HFFc6 (cell line): Measurements from ENCODE around the gene MSH2. TPM values are rescaled to one million over a fixed set of nuclear protein-coding genes. Genes with fewer than 3 reads are reported as not detected.
A peak's percentile ranks its signal among the peaks of the same experiment; 100 is the strongest.
"Not testable (repeated sequence)": the region's sequence is repeated elsewhere in the genome, so short reads cannot be mapped to it uniquely, and the experiment has no call there.

Experiments
- DNase-seq: peaks from one replicate; pipeline ENCODE4 v3.0.0-alpha.2; 2018
- H3K27ac Mint-ChIP-seq: 2 replicates; pipeline ENCODE4 v1.8.0; 2020; ENCODE audit warnings: mild to moderate bottlenecking, mixed read lengths
- H3K27me3 Mint-ChIP-seq: 2 replicates; pipeline ENCODE4 v1.8.0; 2021; ENCODE audit warnings: mild to moderate bottlenecking, moderate library complexity, mixed read lengths; ENCODE audit not compliant: insufficient read depth
- H3K36me3 Mint-ChIP-seq: 2 replicates; pipeline ENCODE4 v1.8.0; 2021; ENCODE audit warnings: low read depth, mixed read lengths
- H3K4me1 Mint-ChIP-seq: 2 replicates; pipeline ENCODE4 v1.8.0; 2020; ENCODE audit warnings: low read depth, mixed read lengths
- H3K4me3 Mint-ChIP-seq: 2 replicates; pipeline ENCODE4 v1.8.0; 2020; ENCODE audit warnings: mild to moderate bottlenecking, moderate library complexity, mixed read lengths
- H3K9me3 Mint-ChIP-seq: 2 replicates; pipeline ENCODE4 v1.8.0; 2020; ENCODE audit warnings: mild to moderate bottlenecking, mixed read lengths
- total RNA-seq, 6 experiments: library from RNA; stranded (reverse); fragmentation: NEBNext Ultra II Directional; extraction: Animal tissue kit (Norgen Biotek cat#: 25700); gene quantifications; 2 replicates in 1 of 6; 3 replicates in 5 of 6; pipeline ENCODE4 v1.2.3, GENCODE V29; 2021
- TF ChIP-seq, protein P1 (sequence below): fragments of 200-600 bp; sonication (generic); IDR thresholded peaks from 2 replicates; pipeline ENCODE4 v1.5.0; 2021; ENCODE audit warnings: antibody characterized with exemption, mild to moderate bottlenecking

MSH2 gene
- total RNA-seq, 6 experiments from 2014 or later = 14.4 to 22.0 (median 20.5) TPM

DNA sequence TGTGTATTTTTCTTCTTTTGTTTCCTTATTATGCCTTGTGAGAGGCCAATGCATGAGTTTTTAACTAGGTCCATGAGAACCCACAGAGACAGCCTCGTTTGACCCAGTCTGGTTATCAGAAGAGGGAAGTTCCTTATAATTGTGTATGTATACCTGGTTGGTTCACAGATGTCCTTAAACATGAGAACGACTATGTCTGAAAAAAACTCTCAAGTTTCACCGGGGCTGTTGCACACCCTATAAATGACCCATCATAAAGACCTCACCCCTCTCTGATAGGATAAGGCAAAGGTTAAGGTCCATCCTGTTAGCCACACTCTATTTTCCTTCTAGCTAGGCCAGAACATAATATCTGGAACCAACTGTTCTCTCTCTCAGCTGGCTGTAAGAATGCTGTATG, 42.7 kb upstream of the MSH2 start:
- DNase-seq = no peak
- Mint-ChIP-seq H3K4me1 (peaks cover 29% of the 10 kb centered on the region), H3K9me3 (no peaks in the 10 kb centered on the region), H3K36me3 (no peaks in the 10 kb centered on the region), H3K27ac (no peak overlapping the region), H3K27me3 (no peaks in the 10 kb centered on the region), H3K4me3 (no peak overlapping the region)
- TF ChIP-seq, protein P1, sequence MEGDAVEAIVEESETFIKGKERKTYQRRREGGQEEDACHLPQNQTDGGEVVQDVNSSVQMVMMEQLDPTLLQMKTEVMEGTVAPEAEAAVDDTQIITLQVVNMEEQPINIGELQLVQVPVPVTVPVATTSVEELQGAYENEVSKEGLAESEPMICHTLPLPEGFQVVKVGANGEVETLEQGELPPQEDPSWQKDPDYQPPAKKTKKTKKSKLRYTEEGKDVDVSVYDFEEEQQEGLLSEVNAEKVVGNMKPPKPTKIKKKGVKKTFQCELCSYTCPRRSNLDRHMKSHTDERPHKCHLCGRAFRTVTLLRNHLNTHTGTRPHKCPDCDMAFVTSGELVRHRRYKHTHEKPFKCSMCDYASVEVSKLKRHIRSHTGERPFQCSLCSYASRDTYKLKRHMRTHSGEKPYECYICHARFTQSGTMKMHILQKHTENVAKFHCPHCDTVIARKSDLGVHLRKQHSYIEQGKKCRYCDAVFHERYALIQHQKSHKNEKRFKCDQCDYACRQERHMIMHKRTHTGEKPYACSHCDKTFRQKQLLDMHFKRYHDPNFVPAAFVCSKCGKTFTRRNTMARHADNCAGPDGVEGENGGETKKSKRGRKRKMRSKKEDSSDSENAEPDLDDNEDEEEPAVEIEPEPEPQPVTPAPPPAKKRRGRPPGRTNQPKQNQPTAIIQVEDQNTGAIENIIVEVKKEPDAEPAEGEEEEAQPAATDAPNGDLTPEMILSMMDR = no peak

DNA sequence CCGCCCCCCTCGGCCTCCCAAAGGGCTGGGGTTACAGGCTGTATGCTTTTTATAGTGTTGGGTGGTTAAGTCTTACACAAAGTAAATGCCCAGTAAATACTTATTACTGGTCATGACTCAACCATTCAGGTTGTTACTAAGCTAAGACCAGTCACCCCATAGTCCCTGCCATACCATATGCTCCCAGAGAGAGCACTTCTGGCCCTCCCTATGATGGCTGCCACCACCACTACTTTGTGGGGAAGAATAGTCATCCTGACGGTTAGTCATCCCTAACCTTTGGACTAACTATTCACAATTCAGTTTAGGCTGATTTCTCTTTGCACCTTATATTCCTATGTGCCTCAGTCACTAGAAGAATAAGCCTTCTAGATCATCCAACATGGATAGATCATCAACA, 42.0 kb upstream of the MSH2 start:
- peaks cover 24% of the 10 kb centered on the region for H3K4me1 Mint-ChIP-seq

DNA sequence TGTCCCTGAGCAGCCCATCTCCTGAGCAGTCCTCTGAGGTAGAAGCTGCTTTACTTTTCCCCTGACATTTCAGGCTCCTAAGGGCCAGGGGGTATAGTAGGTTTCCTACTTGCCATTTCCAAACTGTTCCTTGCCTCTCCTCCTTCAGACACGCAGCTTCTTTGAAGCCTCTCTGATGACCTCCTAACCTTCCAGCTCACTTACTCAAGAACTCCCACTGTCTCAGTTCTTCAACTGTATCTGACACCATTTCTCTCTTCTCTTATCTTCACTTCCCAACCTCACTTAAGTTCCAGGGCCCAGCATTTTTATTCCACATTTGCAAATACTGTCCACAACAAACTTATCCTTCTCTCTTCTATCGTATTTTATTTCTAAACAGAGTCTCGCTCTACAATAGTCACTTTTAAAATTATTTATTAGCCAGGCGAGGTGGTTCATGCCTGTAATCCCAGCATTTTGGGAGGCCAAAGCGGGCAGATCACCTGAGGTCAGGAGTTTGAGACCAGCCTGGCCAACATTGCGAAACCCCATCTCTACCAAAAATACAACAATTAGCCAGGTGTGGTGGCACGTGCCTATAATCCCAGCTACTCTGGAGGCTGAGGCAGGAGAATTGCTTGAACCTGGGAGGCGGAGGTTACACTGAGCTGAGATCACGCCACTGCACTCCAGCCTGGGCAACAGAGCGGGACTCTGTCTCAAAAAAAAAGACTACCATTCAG, 41.3 kb upstream of the MSH2 start:
- not testable (repeated sequence) for H3K27ac Mint-ChIP-seq, H3K36me3 Mint-ChIP-seq, H3K27me3 Mint-ChIP-seq, H3K9me3 Mint-ChIP-seq, H3K4me3 Mint-ChIP-seq, DNase-seq
- peaks cover 23% of the 10 kb centered on the region for H3K4me1 Mint-ChIP-seq

More for the DNA sequence above, 42.0 kb upstream of the MSH2 start:
- DNase-seq = peak; percentile 93
- H3K27me3 Mint-ChIP-seq = no peaks in the 10 kb centered on the region
- TF ChIP-seq, protein P1 = no peak
- no peaks in the 10 kb centered on the region for H3K9me3 Mint-ChIP-seq
- H3K4me3 Mint-ChIP-seq = no peak overlapping the region
- H3K36me3 Mint-ChIP-seq = no peaks in the 10 kb centered on the region
- H3K27ac Mint-ChIP-seq = peak overlapping the region; percentile 61

DNA sequence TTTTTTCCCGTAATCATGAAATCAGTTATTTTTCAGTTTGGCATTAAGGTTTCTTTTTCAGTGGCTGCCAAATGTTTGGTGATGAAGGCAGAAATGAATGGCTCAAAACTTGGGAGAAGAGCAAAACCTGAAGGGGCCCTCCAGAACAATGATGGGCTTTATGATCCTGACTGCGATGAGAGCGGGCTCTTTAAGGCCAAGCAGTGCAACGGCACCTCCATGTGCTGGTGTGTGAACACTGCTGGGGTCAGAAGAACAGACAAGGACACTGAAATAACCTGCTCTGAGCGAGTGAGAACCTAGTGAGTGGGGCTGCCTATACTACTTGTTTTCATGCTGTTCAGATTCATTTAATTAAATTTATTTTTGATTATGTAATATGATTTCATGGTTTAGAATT, 29.2 kb upstream of the MSH2 start:
- Mint-ChIP-seq H3K27ac (no peak overlapping the region), H3K9me3 (no peaks in the 10 kb centered on the region), H3K4me3 (no peak overlapping the region), H3K27me3 (peaks cover 6% of the 10 kb centered on the region), H3K4me1 (no peaks in the 10 kb centered on the region), H3K36me3 (no peaks in the 10 kb centered on the region)
- TF ChIP-seq, protein P1 = no peak
- no peak for DNase-seq

DNA sequence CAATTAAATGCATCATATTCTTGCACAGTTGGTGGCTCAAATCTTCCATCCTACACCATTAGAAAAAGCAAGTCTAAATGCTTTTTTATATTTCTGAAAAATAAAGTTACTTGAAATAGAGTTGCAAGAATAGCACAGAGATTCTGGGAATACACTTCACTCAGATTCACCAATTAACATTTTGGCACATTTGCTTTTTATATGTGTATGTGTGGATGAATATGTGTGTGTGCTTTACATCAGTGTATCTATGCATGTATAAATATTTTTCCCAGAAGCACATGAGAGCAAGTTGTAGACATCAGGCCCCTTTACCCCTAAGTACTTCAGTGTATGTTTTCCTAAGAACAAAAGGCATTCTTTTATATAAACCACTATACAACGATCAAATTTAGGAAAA, 27.6 kb upstream of the MSH2 start:
- no peaks in the 10 kb centered on the region for H3K9me3 Mint-ChIP-seq
- no peak for DNase-seq
- TF ChIP-seq, protein P1 = no peak
- no peak overlapping the region for H3K4me3 Mint-ChIP-seq
- no peak overlapping the region for H3K27ac Mint-ChIP-seq
- no peaks in the 10 kb centered on the region for H3K36me3 Mint-ChIP-seq
- H3K4me1 Mint-ChIP-seq = no peaks in the 10 kb centered on the region
- peaks cover 5% of the 10 kb centered on the region for H3K27me3 Mint-ChIP-seq

DNA sequence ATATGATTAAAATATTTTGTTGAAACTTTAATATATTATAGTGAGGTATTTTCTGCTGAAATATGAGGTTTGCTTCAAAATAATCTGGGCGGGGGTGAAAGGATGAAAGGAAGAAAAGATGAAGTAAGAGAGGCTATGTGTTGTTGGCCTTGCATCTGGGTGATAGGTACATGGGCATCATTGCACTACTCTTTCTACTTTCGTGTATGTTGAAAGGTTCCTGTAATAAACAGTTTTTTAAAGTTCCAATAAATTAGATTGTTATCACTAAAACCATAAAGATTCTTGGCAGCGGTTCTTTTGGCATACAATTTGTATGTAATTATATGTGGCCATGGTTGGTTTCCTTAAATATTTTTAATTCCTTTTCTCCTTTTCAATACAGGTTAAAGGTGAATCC, 23.6 kb upstream of the MSH2 start:
- no peak overlapping the region for H3K4me3 Mint-ChIP-seq
- H3K9me3 Mint-ChIP-seq = no peaks in the 10 kb centered on the region
- H3K27ac Mint-ChIP-seq = no peak overlapping the region
- H3K27me3 Mint-ChIP-seq = no peaks in the 10 kb centered on the region; the same call in 1 of the 2 replicates
- no peak for DNase-seq
- H3K4me1 Mint-ChIP-seq = no peaks in the 10 kb centered on the region
- no peaks in the 10 kb centered on the region for H3K36me3 Mint-ChIP-seq
- TF ChIP-seq, protein P1 = no peak
